SH-SY5Y (cell line): ENCODE measurements around the gene PTPRD.

Experiments
- GATA2 ChIP-seq: IDR thresholded peaks from 2 replicates; pipeline ENCODE4 v1.6.1; 2011; ENCODE audit warnings: mild to moderate bottlenecking, low read depth, low read length
- GATA3 ChIP-seq: IDR thresholded peaks from 2 replicates; pipeline ENCODE4 v1.6.1; 2011; ENCODE audit warnings: low read depth, mild to moderate bottlenecking, low read length, moderate library complexity

DNA sequence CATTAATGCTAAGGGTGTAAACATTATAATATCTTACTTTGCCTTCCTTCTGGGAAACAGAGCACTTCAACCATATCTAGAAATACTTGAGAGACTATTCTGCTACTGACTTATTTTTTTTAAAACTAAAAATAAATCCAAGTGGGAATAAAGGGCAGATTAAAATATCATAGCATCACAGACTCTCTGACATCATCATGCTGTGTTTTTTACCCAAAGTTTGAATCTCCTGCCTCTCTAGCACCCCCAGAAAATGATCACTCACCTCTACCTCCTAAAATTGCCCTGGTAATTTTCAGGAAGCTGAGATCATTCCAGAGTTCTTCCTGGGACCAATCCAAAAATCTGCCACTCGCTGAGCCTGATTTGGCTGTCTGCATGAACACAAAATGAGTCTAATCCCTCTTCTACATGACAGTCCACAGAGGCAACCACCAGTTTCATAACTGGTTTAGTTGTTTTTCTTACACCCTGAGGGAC, 1999.4 kb downstream of the PTPRD start:
- TF ChIP-seq GATA2 (no peak), GATA3 (no peak)
